Keratinocyte (primary cell): Measurements from ENCODE around the gene EFR3B. TPM values are rescaled to one million over a fixed set of nuclear protein-coding genes. Genes with fewer than 3 reads are reported as not detected.

ENCODE experiments used
- DNase-seq: peaks from one replicate; pipeline ENCODE4 v3.0.0-alpha.2; 2011; ENCODE audit warnings: low read depth, missing footprints, low spot score
- FAIRE-seq: peaks from 2 replicates; lab custom pipeline; 2011; peaks lifted over from hg19 to GRCh38; lab: Jason Lieb, UNC
- H2AFZ ChIP-seq: 2 replicates; pipeline ENCODE4 v1.6.0; 2012; ENCODE audit warnings: low read length, control low read depth, inconsistent platforms; ENCODE audit not compliant: control insufficient read depth
- H3K27ac ChIP-seq: 2 replicates; pipeline ENCODE4 v1.5.1; 2011; ENCODE audit warnings: low read length; ENCODE audit not compliant: control insufficient read depth, insufficient read depth
- H3K27me3 ChIP-seq: 3 replicates; pipeline ENCODE4 v1.6.0; 2011; ENCODE audit warnings: low read length; ENCODE audit not compliant: control insufficient read depth, insufficient read depth; ENCODE audit errors: extremely low read depth
- H3K36me3 ChIP-seq, 2 experiments: 2 replicates in 1 of 2; 3 replicates in 1 of 2; pipeline ENCODE4 v1.5.1; 2011; ENCODE audit warnings: low read length in 2 of 2, mild to moderate bottlenecking in 1 of 2; ENCODE audit not compliant: control insufficient read depth in 2 of 2, insufficient read depth in 2 of 2; ENCODE audit errors: extremely low read depth in 1 of 2
- H3K4me1 ChIP-seq: 3 replicates; pipeline ENCODE4 v1.5.1; 2011; ENCODE audit warnings: low read length; ENCODE audit not compliant: control insufficient read depth, insufficient read depth; ENCODE audit errors: extremely low read depth
- H3K4me2 ChIP-seq: 3 replicates; pipeline ENCODE4 v1.6.0; 2011; ENCODE audit warnings: low read depth, low read length; ENCODE audit not compliant: control insufficient read depth, insufficient read depth; ENCODE audit errors: extremely low read depth
- H3K4me3 ChIP-seq, 3 experiments: fragments of 200-600 bp in 1 of 3; sonication (generic) in 1 of 3; 2 replicates in 2 of 3; 3 replicates in 1 of 3; pipeline ENCODE4 v1.5.1; 2011 to 2016; ENCODE audit warnings: low read length in 3 of 3, mild to moderate bottlenecking in 3 of 3, control low read depth in 2 of 3, inconsistent platforms in 1 of 3, low read depth in 1 of 3, mixed read lengths in 1 of 3, mixed run types in 1 of 3, moderate library complexity in 1 of 3; ENCODE audit not compliant: control insufficient read depth in 2 of 3, insufficient read depth in 2 of 3; ENCODE audit errors: extremely low read depth in 1 of 3
- H3K79me2 ChIP-seq: 2 replicates; pipeline ENCODE4 v1.6.0; 2012; ENCODE audit warnings: low read length; ENCODE audit not compliant: control insufficient read depth, insufficient read depth
- H3K9ac ChIP-seq: 3 replicates; pipeline ENCODE4 v1.6.0; 2011; ENCODE audit warnings: low read length; ENCODE audit not compliant: control insufficient read depth, insufficient read depth; ENCODE audit errors: extremely low read depth
- H3K9me1 ChIP-seq: 3 replicates; pipeline ENCODE4 v1.6.0; 2011; ENCODE audit warnings: low read length; ENCODE audit not compliant: control insufficient read depth, insufficient read depth; ENCODE audit errors: extremely low read depth
- H3K9me3 ChIP-seq: 2 replicates; pipeline ENCODE4 v1.5.1; 2012; ENCODE audit warnings: low read depth, low read length; ENCODE audit not compliant: control insufficient read depth
- H4K20me1 ChIP-seq: 3 replicates; pipeline ENCODE4 v1.6.0; 2011; ENCODE audit warnings: low read length; ENCODE audit not compliant: control insufficient read depth, insufficient read depth; ENCODE audit errors: extremely low read depth
- EZH2 ChIP-seq: IDR thresholded peaks from one replicate; pipeline ENCODE4 v1.6.1; 2012; ENCODE audit warnings: inconsistent platforms, mild to moderate bottlenecking, low read length, moderate library complexity
- dilution Hi-C: fragments of 300-500 bp; cut with MboI; formaldehyde crosslinking; loops from one replicate; pipeline ENCODE4 v1.7.0; 2020; ENCODE audit warnings: low sequenced_read_pairs; ENCODE audit not compliant: extremely low pct_ligation_motif_present
- polyA plus RNA-seq, 5 experiments: library from polyadenylated mRNA; depleted of rRNA in 3 of 5; stranded (reverse) in 3 of 5; stranded (forward) in 1 of 5; unstranded in 1 of 5; fragments of >200 nt; gene quantifications; 1 replicate in 1 of 5; 2 replicates in 3 of 5; 3 replicates in 1 of 5; pipeline versions ENCODE4 v1.2.1 to v1.2.3, GENCODE V29; 2011 to 2012; ENCODE audit warnings: missing spikeins in 2 of 5, low read depth in 1 of 5, low replicate concordance in 1 of 5
- TF ChIP-seq, protein P1 (sequence below), 3 experiments: IDR thresholded peaks in 1 of 3; conservative IDR thresholded peaks in 1 of 3; optimal IDR thresholded peaks in 1 of 3; 2 replicates in 2 of 3; 3 replicates in 1 of 3; pipeline versions ENCODE3 to v1.5.1; 2011; ENCODE audit warnings: low read length in 3 of 3, mild to moderate bottlenecking in 3 of 3, moderate library complexity in 2 of 3, control low read depth in 1 of 3, inconsistent platforms in 1 of 3; ENCODE audit not compliant: insufficient read depth in 2 of 3; ENCODE audit errors: extremely low read depth in 1 of 3

The EFR3B gene
- polyA plus RNA-seq, 1 donor (not counting 4 experiments of a cell fraction or from before 2014, with no cell fraction given): 0.09 TPM

DNA sequence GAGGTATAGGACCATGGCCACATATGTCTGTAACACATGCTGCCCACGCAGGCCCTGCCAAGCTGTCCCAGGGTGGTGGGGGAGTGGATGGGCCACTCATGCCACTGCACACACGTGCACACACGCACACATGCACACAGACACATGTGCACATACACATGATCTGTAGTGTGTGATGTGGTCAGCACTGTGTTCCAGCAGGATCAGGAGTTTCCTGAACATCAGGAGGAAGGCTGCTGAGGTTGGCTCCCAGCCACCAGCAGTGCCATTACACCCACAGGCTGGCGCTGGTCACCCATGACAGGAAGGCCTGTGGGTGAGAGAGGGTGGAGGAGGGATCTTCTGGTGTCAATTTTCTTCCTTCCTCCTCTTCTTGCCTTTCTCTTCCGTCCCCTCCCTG, 81.8 kb downstream of the EFR3B start:
- no peak for FAIRE-seq
- no peak for DNase-seq
- TF ChIP-seq, protein P1, sequence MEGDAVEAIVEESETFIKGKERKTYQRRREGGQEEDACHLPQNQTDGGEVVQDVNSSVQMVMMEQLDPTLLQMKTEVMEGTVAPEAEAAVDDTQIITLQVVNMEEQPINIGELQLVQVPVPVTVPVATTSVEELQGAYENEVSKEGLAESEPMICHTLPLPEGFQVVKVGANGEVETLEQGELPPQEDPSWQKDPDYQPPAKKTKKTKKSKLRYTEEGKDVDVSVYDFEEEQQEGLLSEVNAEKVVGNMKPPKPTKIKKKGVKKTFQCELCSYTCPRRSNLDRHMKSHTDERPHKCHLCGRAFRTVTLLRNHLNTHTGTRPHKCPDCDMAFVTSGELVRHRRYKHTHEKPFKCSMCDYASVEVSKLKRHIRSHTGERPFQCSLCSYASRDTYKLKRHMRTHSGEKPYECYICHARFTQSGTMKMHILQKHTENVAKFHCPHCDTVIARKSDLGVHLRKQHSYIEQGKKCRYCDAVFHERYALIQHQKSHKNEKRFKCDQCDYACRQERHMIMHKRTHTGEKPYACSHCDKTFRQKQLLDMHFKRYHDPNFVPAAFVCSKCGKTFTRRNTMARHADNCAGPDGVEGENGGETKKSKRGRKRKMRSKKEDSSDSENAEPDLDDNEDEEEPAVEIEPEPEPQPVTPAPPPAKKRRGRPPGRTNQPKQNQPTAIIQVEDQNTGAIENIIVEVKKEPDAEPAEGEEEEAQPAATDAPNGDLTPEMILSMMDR (optimal IDR thresholded peaks at IDR 0.05 in 1 of 3, IDR thresholded peaks at IDR 0.05 in 1 of 3, conservative IDR thresholded peaks at IDR 0.05 in 1 of 3; ENCODE audit: extremely low read depth in 1 of 3, insufficient read depth in 2 of 3, low read length in 3 of 3): no peak
- H3K79me2 ChIP-seq: no peaks in the 10 kb centered on the region
- no peak overlapping the region for H3K9ac ChIP-seq
- H2AFZ ChIP-seq: no peak overlapping the region
- H3K36me3 ChIP-seq: no peaks in the 10 kb centered on the region
- H3K9me3 ChIP-seq: no peaks in the 10 kb centered on the region
- dilution Hi-C loops: no loop called here
- no peaks in the 10 kb centered on the region for H3K9me1 ChIP-seq
- no peak overlapping the region for H3K4me3 ChIP-seq
- no peak overlapping the region for H3K27ac ChIP-seq
- no peaks in the 10 kb centered on the region for H3K27me3 ChIP-seq
- no peaks in the 10 kb centered on the region for H3K4me1 ChIP-seq
- no peaks in the 10 kb centered on the region for H4K20me1 ChIP-seq
- no peak overlapping the region for H3K4me2 ChIP-seq

DNA sequence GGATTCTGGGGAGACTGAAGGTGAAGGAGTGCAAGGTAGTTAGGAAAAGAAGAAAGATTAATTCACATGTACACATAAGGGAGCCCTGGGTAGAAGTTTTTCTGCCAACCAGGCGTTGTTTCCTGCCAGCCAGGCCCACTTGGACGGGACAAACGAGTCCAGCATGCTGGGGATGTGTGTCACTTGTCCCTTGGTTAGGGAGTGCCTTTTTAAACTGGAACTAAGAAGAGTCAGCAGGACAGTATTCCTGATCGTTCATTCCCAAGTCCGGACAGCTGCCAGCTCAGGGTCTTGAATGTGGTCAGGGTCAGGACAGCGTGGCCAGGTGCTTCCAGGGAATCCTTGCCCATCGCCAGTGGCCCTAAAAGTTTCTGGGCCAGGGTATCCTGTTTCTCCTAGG, 83.3 kb downstream of the EFR3B start:
- no peak for FAIRE-seq

More for the DNA sequence above, 83.3 kb downstream of the EFR3B start:
- Histone ChIP-seq H3K4me2 (no peak overlapping the region), H3K9me1 (no peaks in the 10 kb centered on the region), H4K20me1 (no peaks in the 10 kb centered on the region), H3K27me3 (peaks cover 8% of the 10 kb centered on the region), H3K4me1 (peaks cover 3% of the 10 kb centered on the region), H3K9me3 (no peaks in the 10 kb centered on the region), H3K79me2 (no peaks in the 10 kb centered on the region), H2AFZ (no peak overlapping the region), H3K9ac (no peak overlapping the region), H3K4me3 (no peak overlapping the region), H3K27ac (no peak overlapping the region), H3K36me3 (no peaks in the 10 kb centered on the region)
- dilution Hi-C loops: no loop called here
- no peak for DNase-seq
- TF ChIP-seq EZH2: no peak
- TF ChIP-seq, protein P1 (optimal IDR thresholded peaks at IDR 0.05 in 1 of 3, IDR thresholded peaks at IDR 0.05 in 1 of 3, conservative IDR thresholded peaks at IDR 0.05 in 1 of 3; ENCODE audit: extremely low read depth in 1 of 3, insufficient read depth in 2 of 3, low read length in 3 of 3): no peak
